Measurements from ENCODE around the gene OTUD1.

DNA sequence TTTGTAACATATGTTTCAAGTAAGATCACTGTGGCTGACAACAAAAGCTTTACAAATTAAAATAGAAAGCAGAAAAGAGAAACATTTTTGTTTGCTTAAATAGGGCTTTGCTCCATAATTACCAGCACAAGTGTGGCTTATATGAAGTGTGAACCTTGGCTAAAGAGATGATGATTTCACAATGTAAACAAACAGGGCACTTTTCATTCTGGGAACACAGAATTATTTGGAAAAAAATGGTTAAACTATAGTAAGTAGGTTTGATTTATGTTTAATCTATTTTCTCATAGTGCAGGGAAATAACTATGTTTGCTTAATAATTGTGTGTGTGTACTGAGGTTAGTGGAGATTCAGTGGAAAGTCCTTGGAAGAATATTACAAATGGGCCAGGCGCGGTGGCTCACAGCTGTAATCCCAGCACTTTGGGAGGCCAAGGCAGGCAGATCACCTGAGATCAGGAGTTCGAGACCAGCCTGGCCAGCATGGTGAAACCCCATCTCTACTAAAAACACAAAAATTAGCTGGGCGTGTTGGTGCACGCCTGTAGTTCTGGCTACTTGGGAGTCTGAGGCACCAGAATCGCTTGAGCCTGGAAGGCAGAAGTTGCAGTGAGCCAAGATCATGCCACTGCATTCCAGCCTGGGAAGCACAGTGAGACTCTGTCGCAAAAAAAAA lies 19.1 kb upstream of the OTUD1 start:
- TF ChIP-seq, protein P1, sequence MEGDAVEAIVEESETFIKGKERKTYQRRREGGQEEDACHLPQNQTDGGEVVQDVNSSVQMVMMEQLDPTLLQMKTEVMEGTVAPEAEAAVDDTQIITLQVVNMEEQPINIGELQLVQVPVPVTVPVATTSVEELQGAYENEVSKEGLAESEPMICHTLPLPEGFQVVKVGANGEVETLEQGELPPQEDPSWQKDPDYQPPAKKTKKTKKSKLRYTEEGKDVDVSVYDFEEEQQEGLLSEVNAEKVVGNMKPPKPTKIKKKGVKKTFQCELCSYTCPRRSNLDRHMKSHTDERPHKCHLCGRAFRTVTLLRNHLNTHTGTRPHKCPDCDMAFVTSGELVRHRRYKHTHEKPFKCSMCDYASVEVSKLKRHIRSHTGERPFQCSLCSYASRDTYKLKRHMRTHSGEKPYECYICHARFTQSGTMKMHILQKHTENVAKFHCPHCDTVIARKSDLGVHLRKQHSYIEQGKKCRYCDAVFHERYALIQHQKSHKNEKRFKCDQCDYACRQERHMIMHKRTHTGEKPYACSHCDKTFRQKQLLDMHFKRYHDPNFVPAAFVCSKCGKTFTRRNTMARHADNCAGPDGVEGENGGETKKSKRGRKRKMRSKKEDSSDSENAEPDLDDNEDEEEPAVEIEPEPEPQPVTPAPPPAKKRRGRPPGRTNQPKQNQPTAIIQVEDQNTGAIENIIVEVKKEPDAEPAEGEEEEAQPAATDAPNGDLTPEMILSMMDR (IDR thresholded peaks at IDR 0.05), result no peak
- TF ChIP-seq POLR2A (IDR thresholded peaks at IDR 0.05), result no peak
